CD14-positive monocyte (primary cell): ENCODE results near the gene TYRP1. TPM values are rescaled to one million over a fixed set of nuclear protein-coding genes. Genes with fewer than 3 reads are reported as not detected.

Experiments
- DNase-seq, 3 donors: peaks; one replicate each; pipeline ENCODE4 v3.0.0-alpha.2; 2011 to 2022
- H2AFZ ChIP-seq: 2 replicates; pipeline ENCODE4 v1.6.0; 2012; ENCODE audit warnings: mild to moderate bottlenecking, low read depth, low read length, inconsistent platforms; ENCODE audit not compliant: insufficient read depth, poor library complexity, severe bottlenecking
- H3K27ac ChIP-seq, 2 donors: 1 replicate in 1 of 2; 2 replicates in 1 of 2; pipeline ENCODE4 v1.5.1; 2012 to 2013; ENCODE audit warnings: low read length in 2 of 2, control low read depth in 1 of 2, inconsistent platforms in 1 of 2, low read depth in 1 of 2, mild to moderate bottlenecking in 1 of 2
- H3K27me3 ChIP-seq, 2 donors: one replicate each; pipeline versions ENCODE4 v1.6.0 to v1.6.1; 2011 to 2013; ENCODE audit warnings: low read length in 2 of 2; ENCODE audit not compliant: control insufficient read depth in 2 of 2, insufficient read depth in 2 of 2
- H3K36me3 ChIP-seq, 2 donors: replicated peaks in 1 of 2; 1 replicate in 1 of 2; 2 replicates in 1 of 2; pipeline versions ENCODE4 v1.5.1 to v1.6.1; 2012 to 2013; ENCODE audit warnings: low read length in 2 of 2, control low read depth in 1 of 2, inconsistent platforms in 1 of 2, mild to moderate bottlenecking in 1 of 2; ENCODE audit not compliant: insufficient read depth in 2 of 2, control insufficient read depth in 1 of 2
- H3K4me1 ChIP-seq, 2 donors: 1 replicate in 1 of 2; 2 replicates in 1 of 2; pipeline versions ENCODE4 v1.5.1 to v1.6.1; 2012 to 2013; ENCODE audit warnings: low read length in 2 of 2, control low read depth in 1 of 2, inconsistent platforms in 1 of 2, mild to moderate bottlenecking in 1 of 2, moderate library complexity in 1 of 2; ENCODE audit not compliant: insufficient read depth in 2 of 2, control insufficient read depth in 1 of 2
- H3K4me2 ChIP-seq: replicated peaks from 2 replicates; pipeline ENCODE3; 2012; ENCODE audit warnings: low read length, moderate library complexity, mild to moderate bottlenecking; ENCODE audit not compliant: poor library complexity, severe bottlenecking; ENCODE audit errors: extremely low read depth
- H3K4me3 ChIP-seq, 3 experiments: fragments of 200-600 bp in 1 of 3; sonication (generic) in 1 of 3; replicated peaks in 1 of 3; 1 replicate in 2 of 3; 2 replicates in 1 of 3; pipeline ENCODE4 v1.5.1; 2011 to 2013; ENCODE audit warnings: low read length in 3 of 3, mild to moderate bottlenecking in 3 of 3, control low read depth in 2 of 3, low read depth in 2 of 3, inconsistent platforms in 1 of 3, moderate library complexity in 1 of 3
- H3K79me2 ChIP-seq: 2 replicates; pipeline ENCODE4 v1.6.0; 2012; ENCODE audit warnings: mild to moderate bottlenecking, control low read depth, inconsistent platforms, low read length, moderate library complexity; ENCODE audit not compliant: insufficient read depth
- H3K9ac ChIP-seq: 2 replicates; pipeline ENCODE4 v1.6.0; 2017; ENCODE audit warnings: low read length, mild to moderate bottlenecking; ENCODE audit not compliant: insufficient read depth, poor library complexity, severe bottlenecking
- H3K9me3 ChIP-seq, 2 donors: replicated peaks in 1 of 2; 1 replicate in 1 of 2; 2 replicates in 1 of 2; pipeline versions ENCODE4 v1.5.1 to v1.6.1; 2012 to 2013; ENCODE audit warnings: low read length in 2 of 2, control low read depth in 1 of 2; ENCODE audit not compliant: control insufficient read depth in 1 of 2, insufficient read depth in 1 of 2
- H4K20me1 ChIP-seq: 2 replicates; pipeline ENCODE4 v1.6.0; 2012; ENCODE audit warnings: mild to moderate bottlenecking, low read length, control low read depth, moderate library complexity; ENCODE audit not compliant: insufficient read depth
- H3K27ac Mint-ChIP-seq, 7 donors: one replicate each; pipeline ENCODE4 v1.8.0; 2020; ENCODE audit warnings: mild to moderate bottlenecking in 7 of 7, mixed read lengths in 7 of 7, moderate library complexity in 6 of 7, inconsistent platforms in 2 of 7
- H3K27me3 Mint-ChIP-seq, 3 donors: one replicate each; pipeline ENCODE4 v1.8.0; 2021 to 2022; ENCODE audit warnings: low read depth in 3 of 3, mild to moderate bottlenecking in 3 of 3, mixed read lengths in 3 of 3, moderate library complexity in 3 of 3, inconsistent platforms in 1 of 3
- H3K36me3 Mint-ChIP-seq, 2 donors: one replicate each; pipeline ENCODE4 v1.8.0; 2020; ENCODE audit warnings: mixed read lengths in 2 of 2, inconsistent platforms in 1 of 2, mild to moderate bottlenecking in 1 of 2
- H3K4me1 Mint-ChIP-seq: one replicate; pipeline ENCODE4 v1.8.0; 2020; ENCODE audit warnings: mild to moderate bottlenecking, mixed read lengths
- H3K4me3 Mint-ChIP-seq, 2 donors: one replicate each; pipeline ENCODE4 v1.8.0; 2020; ENCODE audit warnings: mild to moderate bottlenecking in 2 of 2, mixed read lengths in 2 of 2, moderate library complexity in 1 of 2
- H3K9me3 Mint-ChIP-seq, 7 donors: one replicate each; pipeline ENCODE4 v1.8.0; 2020 to 2022; ENCODE audit warnings: mixed read lengths in 7 of 7, mild to moderate bottlenecking in 6 of 7, moderate library complexity in 6 of 7, inconsistent platforms in 2 of 7
- WGBS: methylation state at CpG from one replicate; pipeline ENCODE4 v1.1.5; 2013; ENCODE audit warnings: missing lambda C conversion rate; ENCODE audit not compliant: insufficient coverage; 5-methylcytosine and 5-hydroxymethylcytosine counted together
- intact Hi-C, 2 donors: fragments of 100-400 bp; cut with micrococcal nuclease; formaldehyde crosslinking; loops; one replicate each; pipeline versions ENCODE4 v1.15.0 to v1.15.1; 2023
- polyA plus RNA-seq, 3 donors: library from polyadenylated mRNA; depleted of rRNA in 1 of 3; unstranded in 2 of 3; stranded (reverse) in 1 of 3; fragments of 300-500 nt in 2 of 3; fragments of >200 nt in 1 of 3; fragmentation: Illumina TruSeq in 2 of 3; gene quantifications; 1 replicate in 2 of 3; 2 replicates in 1 of 3; pipeline ENCODE4 v1.2.3, GENCODE V29; 2012 to 2021
- TF ChIP-seq, protein P1 (sequence below): fragments of 200-600 bp; IDR thresholded peaks from one replicate; pipeline ENCODE4 v1.8.0; 2022; ENCODE audit warnings: antibody characterized with exemption, mild to moderate bottlenecking

TYRP1 gene
- polyA plus RNA-seq, 3 donors: not detected

DNA sequence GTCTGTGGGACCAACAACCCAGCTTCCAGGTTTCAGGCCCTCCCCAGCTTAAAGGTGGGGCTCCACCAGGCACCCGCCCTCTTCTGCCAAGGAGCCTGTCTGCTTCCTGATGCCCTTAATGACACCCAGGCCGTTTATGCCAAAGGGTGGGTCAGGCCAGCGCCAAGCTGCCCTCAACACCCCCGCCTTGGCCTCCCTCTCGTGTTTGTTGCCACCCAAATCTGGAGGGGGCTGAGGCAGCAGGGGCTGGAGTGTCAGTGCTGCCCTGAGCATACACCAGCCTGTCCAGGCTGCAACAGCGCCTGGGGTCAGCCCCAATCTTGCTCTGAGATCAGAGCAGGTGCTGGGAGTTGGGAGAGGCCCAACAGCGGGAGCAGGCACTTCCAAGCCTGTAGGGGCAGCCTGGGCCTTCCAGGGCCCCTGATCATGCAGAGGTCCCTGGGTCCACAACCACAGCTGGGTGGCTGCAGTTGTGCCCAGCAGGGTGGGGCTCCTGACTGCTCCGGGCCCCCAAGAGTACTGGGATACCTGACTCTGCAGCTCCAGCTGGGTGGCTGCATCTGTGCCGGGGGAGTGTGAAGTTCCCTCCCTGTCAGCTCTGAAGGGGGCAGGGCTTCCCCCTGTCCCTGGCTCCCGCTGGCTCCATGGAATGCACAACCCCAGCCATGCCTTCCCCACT is 34.5 kb upstream of the TYRP1 start:
- H3K27me3 ChIP-seq: no peaks in the 10 kb centered on the region

DNA sequence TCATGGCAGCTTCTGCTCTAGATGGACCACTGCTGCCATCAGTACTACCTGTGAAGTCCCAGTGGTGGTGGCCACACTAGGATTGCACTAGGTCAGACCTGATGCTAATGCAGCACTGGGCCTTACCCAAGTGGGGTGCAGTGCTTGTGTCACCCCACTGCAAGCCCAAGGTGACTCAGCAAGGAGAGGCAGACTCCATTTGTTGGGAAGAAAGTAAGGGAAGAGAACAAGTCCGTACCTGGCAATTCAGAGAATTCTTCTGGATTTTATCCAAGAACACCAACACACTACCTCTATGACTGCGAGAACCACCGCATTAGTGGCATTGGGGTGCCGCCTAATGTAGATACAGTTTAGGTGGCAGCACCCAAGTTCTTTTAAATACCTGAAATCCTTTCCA is 34.0 kb upstream of the TYRP1 start:
- H3K9me3 ChIP-seq: peaks cover 12 to 21% of the 10 kb centered on the region in 2 donors
- no peak overlapping the region for H3K27ac Mint-ChIP-seq

More for the DNA sequence above, 34.5 kb upstream of the TYRP1 start:
- no peaks in the 10 kb centered on the region for H3K79me2 ChIP-seq
- TF ChIP-seq, protein P1, sequence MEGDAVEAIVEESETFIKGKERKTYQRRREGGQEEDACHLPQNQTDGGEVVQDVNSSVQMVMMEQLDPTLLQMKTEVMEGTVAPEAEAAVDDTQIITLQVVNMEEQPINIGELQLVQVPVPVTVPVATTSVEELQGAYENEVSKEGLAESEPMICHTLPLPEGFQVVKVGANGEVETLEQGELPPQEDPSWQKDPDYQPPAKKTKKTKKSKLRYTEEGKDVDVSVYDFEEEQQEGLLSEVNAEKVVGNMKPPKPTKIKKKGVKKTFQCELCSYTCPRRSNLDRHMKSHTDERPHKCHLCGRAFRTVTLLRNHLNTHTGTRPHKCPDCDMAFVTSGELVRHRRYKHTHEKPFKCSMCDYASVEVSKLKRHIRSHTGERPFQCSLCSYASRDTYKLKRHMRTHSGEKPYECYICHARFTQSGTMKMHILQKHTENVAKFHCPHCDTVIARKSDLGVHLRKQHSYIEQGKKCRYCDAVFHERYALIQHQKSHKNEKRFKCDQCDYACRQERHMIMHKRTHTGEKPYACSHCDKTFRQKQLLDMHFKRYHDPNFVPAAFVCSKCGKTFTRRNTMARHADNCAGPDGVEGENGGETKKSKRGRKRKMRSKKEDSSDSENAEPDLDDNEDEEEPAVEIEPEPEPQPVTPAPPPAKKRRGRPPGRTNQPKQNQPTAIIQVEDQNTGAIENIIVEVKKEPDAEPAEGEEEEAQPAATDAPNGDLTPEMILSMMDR: no peak
- no peaks in the 10 kb centered on the region for H3K4me1 ChIP-seq
- H3K36me3 ChIP-seq: no peaks in the 10 kb centered on the region
- Mint-ChIP-seq H3K9me3 (peaks cover 5 to 16% (median 7%) of the 10 kb centered on the region in 7 donors), H3K27ac (no peak overlapping the region), H3K36me3 (no peaks in the 10 kb centered on the region), H3K4me3 (no peak overlapping the region), H3K4me1 (peaks cover 5% of the 10 kb centered on the region), H3K27me3 (peaks cover 0 to 2% (median 1%) of the 10 kb centered on the region in 3 donors)
- no peak overlapping the region for H3K4me2 ChIP-seq
- no peak overlapping the region for H3K9ac ChIP-seq
- no peak overlapping the region for H3K4me3 ChIP-seq
- WGBS: 78% methylated on average over 10 of the region's 10 CpGs
- intact Hi-C loops: no loop called here
- no peak overlapping the region for H2AFZ ChIP-seq
- no peaks in the 10 kb centered on the region for H4K20me1 ChIP-seq
- peaks cover 12 to 21% of the 10 kb centered on the region in 2 donors for H3K9me3 ChIP-seq
- no peak for DNase-seq
- H3K27ac ChIP-seq: no peak overlapping the region

More for the DNA sequence above, 34.0 kb upstream of the TYRP1 start:
- Mint-ChIP-seq H3K9me3 (peaks cover 4 to 16% (median 7%) of the 10 kb centered on the region in 7 donors), H3K4me1 (peaks cover 5% of the 10 kb centered on the region), H3K36me3 (no peaks in the 10 kb centered on the region), H3K27me3 (peaks cover 0 to 2% (median 1%) of the 10 kb centered on the region in 3 donors), H3K4me3 (no peak overlapping the region)
- no peak overlapping the region for H2AFZ ChIP-seq
- no peak overlapping the region for H3K4me3 ChIP-seq
- no peak for DNase-seq
- WGBS: no CpG with 5 or more reads among the region's 4 CpGs
- no peak overlapping the region for H3K27ac ChIP-seq
- intact Hi-C loops: no loop called here
- H3K4me1 ChIP-seq: no peaks in the 10 kb centered on the region
- no peaks in the 10 kb centered on the region for H4K20me1 ChIP-seq
- no peak overlapping the region for H3K9ac ChIP-seq
- H3K79me2 ChIP-seq: no peaks in the 10 kb centered on the region
- no peaks in the 10 kb centered on the region for H3K36me3 ChIP-seq
- no peak overlapping the region for H3K4me2 ChIP-seq
- no peaks in the 10 kb centered on the region for H3K27me3 ChIP-seq
- TF ChIP-seq, protein P1: no peak
